Suprapubic skin (tissue), 4 donors: ENCODE results near the gene DDX56.

Experiments used
- CTCF ChIP-seq, 2 donors: fragments of 200-600 bp in 1 of 2; fragments of 450-650 bp in 1 of 2; sonication (generic) in 1 of 2; IDR thresholded peaks; one replicate each; pipeline ENCODE4 v1.5.1; 2016 to 2019; ENCODE audit warnings: antibody characterized with exemption in 2 of 2, mild to moderate bottlenecking in 1 of 2, moderate library complexity in 1 of 2
- POLR2A ChIP-seq, 2 donors: fragments of 450-650 bp; IDR thresholded peaks; one replicate each; pipeline ENCODE4 v1.6.1; 2017; ENCODE audit warnings: antibody characterized with exemption in 2 of 2, mild to moderate bottlenecking in 2 of 2, moderate library complexity in 2 of 2
- POLR2AphosphoS5 ChIP-seq, 3 donors: sonication (generic); formaldehyde crosslinking; IDR thresholded peaks; one replicate each; pipeline ENCODE4 v1.6.1; 2017; ENCODE audit warnings: antibody characterized with exemption in 3 of 3

DNA sequence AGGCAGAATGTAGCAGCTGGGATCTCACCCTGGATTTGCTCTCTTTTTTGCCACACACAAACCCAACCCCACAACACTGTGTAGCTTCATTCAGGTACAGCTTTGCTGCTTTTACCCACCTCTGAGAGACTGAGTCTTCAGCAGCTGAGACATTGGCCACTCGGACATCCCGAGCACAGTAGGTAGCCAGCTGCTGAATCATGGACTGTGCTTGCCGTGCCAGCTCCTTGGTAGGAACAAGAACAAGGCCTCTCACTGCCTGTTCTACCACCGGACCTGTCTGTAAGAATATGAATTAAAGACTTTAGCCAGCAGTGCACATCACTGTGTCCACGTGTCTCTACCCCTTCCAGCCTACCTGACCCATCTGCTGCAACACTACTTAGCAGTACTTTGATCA, 937 bp downstream of the DDX56 start:
- TF ChIP-seq POLR2AphosphoS5 (IDR thresholded peaks at IDR 0.05) = no peak
- TF ChIP-seq CTCF (IDR thresholded peaks at IDR 0.05) = no peak
- TF ChIP-seq POLR2A (IDR thresholded peaks at IDR 0.05) = no peak
